Measurements from ENCODE around the gene CDC14C. TPM values are rescaled to one million over a fixed set of nuclear protein-coding genes. Genes with fewer than 3 reads are reported as not detected.

CDC14C gene
- total RNA-seq, 1 donor from 2014 or later: not detected

- DNase-seq: no peak
Observed at GRCh38 chr7:48976253-48976652, 51.9 kb downstream of the CDC14C start.

DNA sequence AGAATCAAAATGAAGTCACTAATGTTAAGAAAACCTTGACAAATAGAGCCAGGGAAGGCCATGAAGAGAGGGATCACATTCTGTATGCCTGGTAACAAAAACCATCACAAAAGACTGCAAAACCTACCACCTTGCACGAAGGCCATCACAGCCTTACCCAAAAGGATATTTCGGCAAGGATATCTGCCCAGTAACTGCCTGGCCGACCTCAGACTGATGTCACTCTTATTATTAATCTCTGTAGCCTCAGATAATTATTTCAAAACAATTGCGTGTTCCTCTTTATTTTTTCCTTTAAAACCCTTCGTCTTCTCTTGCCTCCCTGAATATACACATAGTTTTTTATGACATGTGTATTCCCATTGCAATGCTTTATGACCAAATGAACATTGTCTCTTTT, 52.5 kb downstream of the CDC14C start:
- DNase-seq: no peak
